ENCODE measurements around the gene A4GALT. TPM values are rescaled to one million over a fixed set of nuclear protein-coding genes. Genes with fewer than 3 reads are reported as not detected.

Gene A4GALT
- total and polyA plus RNA-seq, 2 of the 13 experiments (the other 11 are each of a cell fraction or from before 2014, with no cell fraction given), result 0.09 to 1.1 TPM

DNA sequence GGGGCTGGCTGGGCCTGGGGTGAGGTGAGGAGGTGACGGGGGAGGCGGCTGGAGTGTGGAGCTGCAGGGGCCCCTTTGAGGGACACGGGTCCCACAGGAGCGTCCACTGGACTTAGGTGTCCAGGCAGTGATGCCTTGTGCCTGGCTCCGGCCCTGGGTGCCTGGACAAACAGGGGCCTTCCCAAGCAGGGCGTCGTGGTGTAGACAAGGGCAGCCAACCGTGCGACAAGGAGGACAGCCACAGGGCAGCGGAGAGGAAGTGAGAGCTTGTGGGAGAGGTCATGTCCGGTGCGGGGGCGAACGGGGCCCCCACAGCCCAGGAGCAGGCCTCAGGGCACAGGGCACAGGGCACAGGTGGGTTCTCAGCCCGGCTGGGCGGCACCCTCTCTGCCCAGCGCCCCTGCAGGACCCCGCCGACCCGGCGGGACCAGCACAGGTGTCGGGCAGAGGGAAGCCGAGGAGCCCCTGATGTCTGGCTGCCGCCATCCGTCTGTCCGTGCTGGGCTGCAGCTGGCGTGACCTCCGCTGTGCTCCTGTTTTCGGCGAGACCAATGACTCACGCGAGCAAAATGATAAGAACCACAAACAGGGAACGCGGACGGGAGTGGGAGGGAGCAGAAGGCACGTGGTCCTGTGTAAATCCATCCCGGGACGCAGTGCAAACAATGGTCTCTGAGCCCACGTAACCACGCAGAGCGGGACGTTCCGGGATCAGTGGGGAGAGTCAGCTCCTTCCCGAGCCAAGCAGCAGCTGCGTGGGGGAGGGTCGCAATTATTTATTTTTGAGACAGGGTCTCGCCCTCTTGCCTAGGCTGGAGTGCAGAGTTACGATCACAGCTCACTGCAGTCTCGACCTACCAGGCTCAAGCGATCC lies 49.1 kb upstream of the A4GALT start (continued):
- TF ChIP-seq, protein P1, sequence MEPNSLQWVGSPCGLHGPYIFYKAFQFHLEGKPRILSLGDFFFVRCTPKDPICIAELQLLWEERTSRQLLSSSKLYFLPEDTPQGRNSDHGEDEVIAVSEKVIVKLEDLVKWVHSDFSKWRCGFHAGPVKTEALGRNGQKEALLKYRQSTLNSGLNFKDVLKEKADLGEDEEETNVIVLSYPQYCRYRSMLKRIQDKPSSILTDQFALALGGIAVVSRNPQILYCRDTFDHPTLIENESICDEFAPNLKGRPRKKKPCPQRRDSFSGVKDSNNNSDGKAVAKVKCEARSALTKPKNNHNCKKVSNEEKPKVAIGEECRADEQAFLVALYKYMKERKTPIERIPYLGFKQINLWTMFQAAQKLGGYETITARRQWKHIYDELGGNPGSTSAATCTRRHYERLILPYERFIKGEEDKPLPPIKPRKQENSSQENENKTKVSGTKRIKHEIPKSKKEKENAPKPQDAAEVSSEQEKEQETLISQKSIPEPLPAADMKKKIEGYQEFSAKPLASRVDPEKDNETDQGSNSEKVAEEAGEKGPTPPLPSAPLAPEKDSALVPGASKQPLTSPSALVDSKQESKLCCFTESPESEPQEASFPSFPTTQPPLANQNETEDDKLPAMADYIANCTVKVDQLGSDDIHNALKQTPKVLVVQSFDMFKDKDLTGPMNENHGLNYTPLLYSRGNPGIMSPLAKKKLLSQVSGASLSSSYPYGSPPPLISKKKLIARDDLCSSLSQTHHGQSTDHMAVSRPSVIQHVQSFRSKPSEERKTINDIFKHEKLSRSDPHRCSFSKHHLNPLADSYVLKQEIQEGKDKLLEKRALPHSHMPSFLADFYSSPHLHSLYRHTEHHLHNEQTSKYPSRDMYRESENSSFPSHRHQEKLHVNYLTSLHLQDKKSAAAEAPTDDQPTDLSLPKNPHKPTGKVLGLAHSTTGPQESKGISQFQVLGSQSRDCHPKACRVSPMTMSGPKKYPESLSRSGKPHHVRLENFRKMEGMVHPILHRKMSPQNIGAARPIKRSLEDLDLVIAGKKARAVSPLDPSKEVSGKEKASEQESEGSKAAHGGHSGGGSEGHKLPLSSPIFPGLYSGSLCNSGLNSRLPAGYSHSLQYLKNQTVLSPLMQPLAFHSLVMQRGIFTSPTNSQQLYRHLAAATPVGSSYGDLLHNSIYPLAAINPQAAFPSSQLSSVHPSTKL (CRISPR knock-in tag; IDR thresholded peaks at IDR 0.05), result peak; percentile 70; the same call in 1 of the 2 replicates
- TF ChIP-seq WIZ (CRISPR knock-in tag; IDR thresholded peaks at IDR 0.05) (no peak), SATB2 (CRISPR knock-in tag; IDR thresholded peaks at IDR 0.05) (no peak), ARNTL (CRISPR knock-in tag; IDR thresholded peaks at IDR 0.05) (0 out of 2 replicates have a peak, but pooled peaks have one; percentile 44), HNF4G (IDR thresholded peaks at IDR 0.05; ENCODE audit: borderline replicate concordance, low read depth, low read length) (no peak), HNF4G (CRISPR knock-in tag; IDR thresholded peaks at IDR 0.05; ENCODE audit: borderline replicate concordance, low read depth) (0 out of 2 replicates have a peak, but pooled peaks have one; percentile 19), RXRB (CRISPR knock-in tag; IDR thresholded peaks at IDR 0.05; ENCODE audit: borderline replicate concordance) (0 out of 2 replicates have a peak, but pooled peaks have one; percentile 38), ZNF607 (CRISPR knock-in tag; IDR thresholded peaks at IDR 0.05; ENCODE audit: borderline replicate concordance) (0 out of 2 replicates have a peak, but pooled peaks have one; percentile 48), YEATS2 (CRISPR knock-in tag; IDR thresholded peaks at IDR 0.05; ENCODE audit: borderline replicate concordance) (no peak), ZNF556 (CRISPR knock-in tag; IDR thresholded peaks at IDR 0.05; ENCODE audit: borderline replicate concordance) (peak; percentile 27; the same call in 1 of the 2 replicates), IKZF1 (IDR thresholded peaks at IDR 0.05) (no peak), POLR2G (IDR thresholded peaks at IDR 0.05; ENCODE audit: low read depth, low read length) (no peak), ZNF792 (CRISPR knock-in tag; IDR thresholded peaks at IDR 0.05) (no peak), ZNF768 (CRISPR knock-in tag; IDR thresholded peaks at IDR 0.05) (peak; percentile 92), HMG20A (CRISPR knock-in tag; IDR thresholded peaks at IDR 0.05; ENCODE audit: borderline replicate concordance) (peak; percentile 11; the same call in 1 of the 2 replicates), FOSL2 (CRISPR knock-in tag; IDR thresholded peaks at IDR 0.05) (peak; percentile 87)
- TF ChIP-seq, protein P2, sequence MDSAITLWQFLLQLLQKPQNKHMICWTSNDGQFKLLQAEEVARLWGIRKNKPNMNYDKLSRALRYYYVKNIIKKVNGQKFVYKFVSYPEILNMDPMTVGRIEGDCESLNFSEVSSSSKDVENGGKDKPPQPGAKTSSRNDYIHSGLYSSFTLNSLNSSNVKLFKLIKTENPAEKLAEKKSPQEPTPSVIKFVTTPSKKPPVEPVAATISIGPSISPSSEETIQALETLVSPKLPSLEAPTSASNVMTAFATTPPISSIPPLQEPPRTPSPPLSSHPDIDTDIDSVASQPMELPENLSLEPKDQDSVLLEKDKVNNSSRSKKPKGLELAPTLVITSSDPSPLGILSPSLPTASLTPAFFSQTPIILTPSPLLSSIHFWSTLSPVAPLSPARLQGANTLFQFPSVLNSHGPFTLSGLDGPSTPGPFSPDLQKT (CRISPR knock-in tag; IDR thresholded peaks at IDR 0.05; ENCODE audit: borderline replicate concordance), result no peak
- TF ChIP-seq, protein P3, sequence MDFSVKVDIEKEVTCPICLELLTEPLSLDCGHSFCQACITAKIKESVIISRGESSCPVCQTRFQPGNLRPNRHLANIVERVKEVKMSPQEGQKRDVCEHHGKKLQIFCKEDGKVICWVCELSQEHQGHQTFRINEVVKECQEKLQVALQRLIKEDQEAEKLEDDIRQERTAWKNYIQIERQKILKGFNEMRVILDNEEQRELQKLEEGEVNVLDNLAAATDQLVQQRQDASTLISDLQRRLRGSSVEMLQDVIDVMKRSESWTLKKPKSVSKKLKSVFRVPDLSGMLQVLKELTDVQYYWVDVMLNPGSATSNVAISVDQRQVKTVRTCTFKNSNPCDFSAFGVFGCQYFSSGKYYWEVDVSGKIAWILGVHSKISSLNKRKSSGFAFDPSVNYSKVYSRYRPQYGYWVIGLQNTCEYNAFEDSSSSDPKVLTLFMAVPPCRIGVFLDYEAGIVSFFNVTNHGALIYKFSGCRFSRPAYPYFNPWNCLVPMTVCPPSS (IDR thresholded peaks at IDR 0.05), result no peak
- TF ChIP-seq, protein P4, sequence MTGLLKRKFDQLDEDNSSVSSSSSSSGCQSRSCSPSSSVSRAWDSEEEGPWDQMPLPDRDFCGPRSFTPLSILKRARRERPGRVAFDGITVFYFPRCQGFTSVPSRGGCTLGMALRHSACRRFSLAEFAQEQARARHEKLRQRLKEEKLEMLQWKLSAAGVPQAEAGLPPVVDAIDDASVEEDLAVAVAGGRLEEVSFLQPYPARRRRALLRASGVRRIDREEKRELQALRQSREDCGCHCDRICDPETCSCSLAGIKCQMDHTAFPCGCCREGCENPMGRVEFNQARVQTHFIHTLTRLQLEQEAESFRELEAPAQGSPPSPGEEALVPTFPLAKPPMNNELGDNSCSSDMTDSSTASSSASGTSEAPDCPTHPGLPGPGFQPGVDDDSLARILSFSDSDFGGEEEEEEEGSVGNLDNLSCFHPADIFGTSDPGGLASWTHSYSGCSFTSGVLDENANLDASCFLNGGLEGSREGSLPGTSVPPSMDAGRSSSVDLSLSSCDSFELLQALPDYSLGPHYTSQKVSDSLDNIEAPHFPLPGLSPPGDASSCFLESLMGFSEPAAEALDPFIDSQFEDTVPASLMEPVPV (CRISPR knock-in tag; IDR thresholded peaks at IDR 0.05), result peak; percentile 61; the same call in 1 of the 2 replicates
- TF ChIP-seq, protein P5, sequence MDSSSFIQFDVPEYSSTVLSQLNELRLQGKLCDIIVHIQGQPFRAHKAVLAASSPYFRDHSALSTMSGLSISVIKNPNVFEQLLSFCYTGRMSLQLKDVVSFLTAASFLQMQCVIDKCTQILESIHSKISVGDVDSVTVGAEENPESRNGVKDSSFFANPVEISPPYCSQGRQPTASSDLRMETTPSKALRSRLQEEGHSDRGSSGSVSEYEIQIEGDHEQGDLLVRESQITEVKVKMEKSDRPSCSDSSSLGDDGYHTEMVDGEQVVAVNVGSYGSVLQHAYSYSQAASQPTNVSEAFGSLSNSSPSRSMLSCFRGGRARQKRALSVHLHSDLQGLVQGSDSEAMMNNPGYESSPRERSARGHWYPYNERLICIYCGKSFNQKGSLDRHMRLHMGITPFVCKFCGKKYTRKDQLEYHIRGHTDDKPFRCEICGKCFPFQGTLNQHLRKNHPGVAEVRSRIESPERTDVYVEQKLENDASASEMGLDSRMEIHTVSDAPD (CRISPR knock-in tag; IDR thresholded peaks at IDR 0.05), result 0 out of 2 replicates have a peak, but pooled peaks have one; percentile 38

Measured in HepG2 (cell line).